H9 (cell line): Measurements from ENCODE around the gene DECR2. TPM values are rescaled to one million over a fixed set of nuclear protein-coding genes. Genes with fewer than 3 reads are reported as not detected.
A peak's percentile ranks its signal among the peaks of the same experiment; 100 is the strongest.

Experiments used
- DNase-seq: peaks from one replicate; pipeline ENCODE4 v3.0.0-alpha.2; 2017
- H2AFZ ChIP-seq: one replicate; pipeline ENCODE4 v1.6.1; 2013; ENCODE audit warnings: mild to moderate bottlenecking, low read length, control low read depth, moderate library complexity
- H2AK5ac ChIP-seq: 2 replicates; pipeline ENCODE4 v1.6.1; 2013; ENCODE audit warnings: low read length, control low read depth, mixed read lengths; ENCODE audit not compliant: insufficient read length
- H2BK120ac ChIP-seq: one replicate; pipeline ENCODE4 v1.6.1; 2013; ENCODE audit warnings: low read depth, mild to moderate bottlenecking, low read length, control low read depth, inconsistent platforms; ENCODE audit not compliant: poor library complexity, severe bottlenecking
- H2BK12ac ChIP-seq: 2 replicates; pipeline ENCODE4 v1.6.1; 2013; ENCODE audit warnings: low read length, control low read depth, mixed read lengths, low read depth; ENCODE audit not compliant: insufficient read length
- H2BK15ac ChIP-seq: 2 replicates; pipeline ENCODE4 v1.6.1; 2013; ENCODE audit warnings: low read depth, low read length, control low read depth
- H2BK20ac ChIP-seq: one replicate; pipeline ENCODE4 v1.6.1; 2013; ENCODE audit warnings: low read depth, mild to moderate bottlenecking, low read length, control low read depth, inconsistent platforms; ENCODE audit not compliant: poor library complexity, severe bottlenecking
- H2BK5ac ChIP-seq: 2 replicates; pipeline ENCODE4 v1.6.1; 2013; ENCODE audit warnings: low read length, control low read depth, mixed read lengths; ENCODE audit not compliant: insufficient read length
- H3K14ac ChIP-seq: 2 replicates; pipeline ENCODE4 v1.6.1; 2013; ENCODE audit warnings: low read length, control low read depth; ENCODE audit not compliant: insufficient read depth
- H3K18ac ChIP-seq: 2 replicates; pipeline ENCODE4 v1.6.1; 2013; ENCODE audit warnings: low read depth, mild to moderate bottlenecking, mixed read lengths, low read length, control low read depth; ENCODE audit not compliant: insufficient read length
- H3K23ac ChIP-seq: 2 replicates; pipeline ENCODE4 v1.6.1; 2013; ENCODE audit warnings: low read length, control low read depth, mixed read lengths, low read depth; ENCODE audit not compliant: insufficient read length
- H3K23me2 ChIP-seq: 2 replicates; pipeline ENCODE4 v1.6.1; 2013; ENCODE audit warnings: low read depth, mild to moderate bottlenecking, mixed read lengths, low read length, control low read depth; ENCODE audit not compliant: insufficient read length, poor library complexity, severe bottlenecking
- H3K27ac ChIP-seq: 2 replicates; pipeline ENCODE4 v1.5.1; 2013; ENCODE audit warnings: low read length, control low read depth, mixed read lengths, low read depth; ENCODE audit not compliant: insufficient read length
- H3K27me3 ChIP-seq: 2 replicates; pipeline ENCODE4 v1.6.1; 2013; ENCODE audit warnings: low read length, control low read depth, inconsistent platforms; ENCODE audit not compliant: insufficient read depth
- H3K4ac ChIP-seq: 2 replicates; pipeline ENCODE4 v1.6.1; 2013; ENCODE audit warnings: low read depth, mild to moderate bottlenecking, control low read depth, inconsistent platforms, low read length, moderate library complexity
- H3K4me1 ChIP-seq: 2 replicates; pipeline ENCODE4 v1.6.1; 2013; ENCODE audit warnings: low read length, control low read depth, inconsistent platforms; ENCODE audit not compliant: insufficient read depth
- H3K4me2 ChIP-seq: 2 replicates; pipeline ENCODE4 v1.6.1; 2013; ENCODE audit warnings: low read length, control low read depth, mixed read lengths; ENCODE audit not compliant: insufficient read length, insufficient read depth
- H3K56ac ChIP-seq: 2 replicates; pipeline ENCODE4 v1.6.1; 2013; ENCODE audit warnings: low read depth, mild to moderate bottlenecking, mixed read lengths, low read length, control low read depth; ENCODE audit not compliant: insufficient read length
- H3K79me1 ChIP-seq: 2 replicates; pipeline ENCODE4 v1.6.1; 2013; ENCODE audit warnings: low read depth, mild to moderate bottlenecking, moderate library complexity, low read length, control low read depth, inconsistent platforms; ENCODE audit not compliant: insufficient read depth, poor library complexity, severe bottlenecking
- H3K79me2 ChIP-seq: 2 replicates; pipeline ENCODE4 v1.6.1; 2013; ENCODE audit warnings: low read length, control low read depth, inconsistent platforms; ENCODE audit not compliant: insufficient read depth
- H3K9ac ChIP-seq: 2 replicates; pipeline ENCODE4 v1.6.1; 2013; ENCODE audit warnings: low read length, control low read depth, mixed read lengths; ENCODE audit not compliant: insufficient read length; ENCODE audit errors: extremely low read depth
- H3K9me3 ChIP-seq: one replicate; pipeline ENCODE4 v1.6.1; 2013; ENCODE audit warnings: low read depth, low read length, inconsistent platforms; ENCODE audit not compliant: control insufficient read depth
- H3T11ph ChIP-seq: one replicate; pipeline ENCODE4 v1.6.1; 2013; ENCODE audit warnings: mild to moderate bottlenecking, low read length, control low read depth, inconsistent platforms
- H4K20me1 ChIP-seq: one replicate; pipeline ENCODE4 v1.6.1; 2013; ENCODE audit not compliant: control insufficient read depth, insufficient read length, insufficient read depth
- H4K5ac ChIP-seq: 2 replicates; pipeline ENCODE4 v1.6.1; 2013; ENCODE audit warnings: low read depth, mild to moderate bottlenecking, mixed read lengths, low read length, control low read depth; ENCODE audit not compliant: insufficient read length
- H4K8ac ChIP-seq: replicated peaks from 2 replicates; pipeline ENCODE4 v1.6.1; 2013; ENCODE audit warnings: low read length, control low read depth, mixed read lengths, low read depth; ENCODE audit not compliant: insufficient read length
- H4K91ac ChIP-seq: 2 replicates; pipeline ENCODE4 v1.6.1; 2013; ENCODE audit warnings: low read depth, mild to moderate bottlenecking, moderate library complexity, mixed read lengths, low read length, control low read depth; ENCODE audit not compliant: insufficient read length
- H3K27ac Mint-ChIP-seq, 3 experiments: 2 replicates in 2 of 3; 3 replicates in 1 of 3; pipeline ENCODE4 v1.8.0; 2020 to 2021; ENCODE audit warnings: mixed read lengths in 3 of 3, mild to moderate bottlenecking in 1 of 3, moderate library complexity in 1 of 3
- H3K27me3 Mint-ChIP-seq: 2 replicates; pipeline ENCODE4 v1.8.0; 2021; ENCODE audit warnings: low read depth, mild to moderate bottlenecking, moderate library complexity, mixed read lengths
- H3K36me3 Mint-ChIP-seq, 3 experiments: 2 replicates in 2 of 3; 3 replicates in 1 of 3; pipeline ENCODE4 v1.8.0; 2020 to 2021; ENCODE audit warnings: low read depth in 3 of 3, mixed read lengths in 3 of 3; ENCODE audit not compliant: insufficient read depth in 1 of 3
- H3K4me1 Mint-ChIP-seq, 2 experiments: 2 replicates each; pipeline ENCODE4 v1.8.0; 2020; ENCODE audit warnings: mixed read lengths in 2 of 2
- H3K4me3 Mint-ChIP-seq, 2 experiments: 2 replicates in 1 of 2; 3 replicates in 1 of 2; pipeline ENCODE4 v1.8.0; 2020 to 2021; ENCODE audit warnings: mild to moderate bottlenecking in 2 of 2, mixed read lengths in 2 of 2, moderate library complexity in 1 of 2
- H3K9me3 Mint-ChIP-seq, 2 experiments: 2 replicates in 1 of 2; 3 replicates in 1 of 2; pipeline ENCODE4 v1.8.0; 2020; ENCODE audit warnings: mild to moderate bottlenecking in 2 of 2, mixed read lengths in 2 of 2, moderate library complexity in 1 of 2
- WGBS: extraction: QIAGEN DNeasy Blood & Tissue Kit; methylation state at CpG from one replicate; pipeline ENCODE4 v1.1.7; 2013; ENCODE audit warnings: missing lambda C conversion rate, low lambda C conversion rate, mixed read lengths; ENCODE audit not compliant: insufficient read length; ENCODE audit errors: extremely low coverage; 5-methylcytosine and 5-hydroxymethylcytosine counted together
- total RNA-seq: library from RNA; stranded (reverse); gene quantifications from 2 replicates; pipeline ENCODE4 v1.2.1, GENCODE V29; 2021
- TF ChIP-seq, protein P1 (sequence below): fragments of 200-600 bp; sonication (generic); conservative IDR thresholded peaks from 3 replicates; pipeline ENCODE4 v1.8.0; 2021; ENCODE audit warnings: antibody characterized with exemption, mild to moderate bottlenecking

DECR2 gene
- total RNA-seq, 1 experiment from 2014 or later, result 39.3 TPM

DNA sequence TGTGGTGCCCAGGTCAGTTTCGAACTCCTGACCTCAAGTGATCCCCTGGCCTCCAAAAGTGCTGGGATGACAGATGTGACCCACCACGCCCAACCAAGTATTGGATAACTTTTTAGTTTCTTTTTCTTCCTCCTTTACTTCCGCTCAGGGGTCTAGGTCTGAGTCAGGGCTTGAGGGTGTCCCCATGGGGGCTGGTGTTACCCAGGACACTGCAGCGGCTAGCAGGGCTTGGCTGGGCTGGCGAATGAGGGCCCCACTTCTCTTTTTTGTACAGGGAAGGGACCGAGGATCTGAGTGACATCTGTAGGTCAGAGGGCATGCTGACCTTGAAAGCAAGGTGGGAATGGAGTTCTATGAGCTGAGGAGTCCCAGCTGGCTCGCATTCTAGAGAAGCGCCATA, 48.7 kb downstream of the DECR2 start:
- Histone ChIP-seq H3T11ph (no peak overlapping the region), H3K27ac (no peak overlapping the region), H3K23me2 (no peaks in the 10 kb centered on the region), H2BK5ac (no peak overlapping the region), H3K4me1 (no peaks in the 10 kb centered on the region), H2BK20ac (no peak overlapping the region), H4K20me1 (no peaks in the 10 kb centered on the region), H2AFZ (no peak overlapping the region), H3K14ac (no peak overlapping the region), H2BK120ac (no peak overlapping the region), H3K9me3 (no peaks in the 10 kb centered on the region), H3K56ac (no peak overlapping the region), H3K9ac (no peak overlapping the region), H3K4ac (no peak overlapping the region), H3K23ac (no peak overlapping the region), H2BK15ac (no peak overlapping the region), H3K18ac (no peak overlapping the region), H2AK5ac (no peak overlapping the region), H4K91ac (no peak overlapping the region), H3K79me2 (no peaks in the 10 kb centered on the region), H3K27me3 (no peaks in the 10 kb centered on the region), H4K8ac (no peak overlapping the region), H3K4me2 (no peak overlapping the region), H3K79me1 (no peaks in the 10 kb centered on the region), H4K5ac (no peak overlapping the region), H2BK12ac (no peak overlapping the region)
- peaks cover 7 to 11% of the 10 kb centered on the region in 2 experiments for H3K4me1 Mint-ChIP-seq
- no peaks in the 10 kb centered on the region; the same call in 1 of the 2 replicates for H3K27me3 Mint-ChIP-seq
- no peaks in the 10 kb centered on the region; a peak in 1 of 7 replicates for H3K36me3 Mint-ChIP-seq
- no peak for DNase-seq
- TF ChIP-seq, protein P1, sequence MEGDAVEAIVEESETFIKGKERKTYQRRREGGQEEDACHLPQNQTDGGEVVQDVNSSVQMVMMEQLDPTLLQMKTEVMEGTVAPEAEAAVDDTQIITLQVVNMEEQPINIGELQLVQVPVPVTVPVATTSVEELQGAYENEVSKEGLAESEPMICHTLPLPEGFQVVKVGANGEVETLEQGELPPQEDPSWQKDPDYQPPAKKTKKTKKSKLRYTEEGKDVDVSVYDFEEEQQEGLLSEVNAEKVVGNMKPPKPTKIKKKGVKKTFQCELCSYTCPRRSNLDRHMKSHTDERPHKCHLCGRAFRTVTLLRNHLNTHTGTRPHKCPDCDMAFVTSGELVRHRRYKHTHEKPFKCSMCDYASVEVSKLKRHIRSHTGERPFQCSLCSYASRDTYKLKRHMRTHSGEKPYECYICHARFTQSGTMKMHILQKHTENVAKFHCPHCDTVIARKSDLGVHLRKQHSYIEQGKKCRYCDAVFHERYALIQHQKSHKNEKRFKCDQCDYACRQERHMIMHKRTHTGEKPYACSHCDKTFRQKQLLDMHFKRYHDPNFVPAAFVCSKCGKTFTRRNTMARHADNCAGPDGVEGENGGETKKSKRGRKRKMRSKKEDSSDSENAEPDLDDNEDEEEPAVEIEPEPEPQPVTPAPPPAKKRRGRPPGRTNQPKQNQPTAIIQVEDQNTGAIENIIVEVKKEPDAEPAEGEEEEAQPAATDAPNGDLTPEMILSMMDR, result no peak
- no peak overlapping the region for H3K4me3 Mint-ChIP-seq
- WGBS, result no CpG with 5 or more reads among the region's 8 CpGs
- peak overlapping the region in 2 of 3 experiments; percentile 68 to 94; a peak in 4 of 7 replicates for H3K27ac Mint-ChIP-seq
- no peaks in the 10 kb centered on the region for H3K9me3 Mint-ChIP-seq
